ENCODE results near the gene CFAP65. TPM values are rescaled to one million over a fixed set of nuclear protein-coding genes. Genes with fewer than 3 reads are reported as not detected.

CFAP65 gene
- total and polyA plus RNA-seq, 2 of the 13 experiments (the other 11 are each of a cell fraction or from before 2014, with no cell fraction given), result 0.05 TPM; not detected in 1

GRCh38 chr2:219071131-219071816 is 30.0 kb upstream of the CFAP65 start (continued):
- TF ChIP-seq FOXA1 (IDR thresholded peaks at IDR 0.05) (no peak), FOXA1 (CRISPR knock-in tag; IDR thresholded peaks at IDR 0.05) (peak; percentile 81), PCBP1 (IDR thresholded peaks at IDR 0.05; ENCODE audit: borderline replicate concordance, low read depth, low read length) (no peak), PAF1 (CRISPR knock-in tag; IDR thresholded peaks at IDR 0.05) (no peak), ZNF784 (CRISPR knock-in tag; IDR thresholded peaks at IDR 0.05; ENCODE audit: borderline replicate concordance) (no peak; the same call in 1 of the 2 replicates), ZNF605 (CRISPR knock-in tag; IDR thresholded peaks at IDR 0.05) (peak; percentile 78; the same call in 1 of the 2 replicates), IKZF1 (IDR thresholded peaks at IDR 0.05) (no peak), ATF2 (CRISPR knock-in tag; IDR thresholded peaks at IDR 0.05) (no peak), YY1 (IDR thresholded peaks at IDR 0.05; ENCODE audit: insufficient read depth, insufficient replicate concordance, low read depth, low read length) (no peak), TERF1 (CRISPR knock-in tag; IDR thresholded peaks at IDR 0.05) (no peak), NCOA2 (CRISPR knock-in tag; IDR thresholded peaks at IDR 0.05) (peak; percentile 73), ZNF383 (CRISPR knock-in tag; IDR thresholded peaks at IDR 0.05; ENCODE audit: borderline replicate concordance) (0 out of 2 replicates have a peak, but pooled peaks have one; percentile 41), KIAA2018 (CRISPR knock-in tag; IDR thresholded peaks at IDR 0.05; ENCODE audit: borderline replicate concordance) (no peak), HMG20A (CRISPR knock-in tag; IDR thresholded peaks at IDR 0.05; ENCODE audit: borderline replicate concordance) (peak; percentile 80; the same call in 1 of the 2 replicates), SIX4 (CRISPR knock-in tag; IDR thresholded peaks at IDR 0.05) (no peak), HDAC2 (CRISPR knock-in tag; IDR thresholded peaks at IDR 0.05) (peak; percentile 89), ARNT (IDR thresholded peaks at IDR 0.05) (no peak), MEIS2 (CRISPR knock-in tag; IDR thresholded peaks at IDR 0.05) (peak; percentile 67; the same call in 1 of the 2 replicates), MAFK (conservative IDR thresholded peaks at IDR 0.05 in 1 of 2, IDR thresholded peaks at IDR 0.05 in 1 of 2; ENCODE audit: low read length in 2 of 2) (no peak), ZFP36L1 (CRISPR knock-in tag; IDR thresholded peaks at IDR 0.05) (no peak)

Measured in HepG2 (cell line).